H1 (cell line): Measurements from ENCODE around the gene FGFRL1. TPM values are rescaled to one million over a fixed set of nuclear protein-coding genes. Genes with fewer than 3 reads are reported as not detected.

Experiments used
- CTCF ChIA-PET: fragments of 300-600 bp; sonication (Branson Sonifier 250); formaldehyde crosslinking; loops from one replicate; lab custom pipeline; 2021; ENCODE audit not compliant: partially characterized antibody; lab: Charles Lee
- POLR2A ChIA-PET: fragments of 300-600 bp; sonication (Branson Sonifier 250); formaldehyde crosslinking; loops from one replicate; lab custom pipeline; 2021; ENCODE audit warnings: inconsistent platforms; ENCODE audit not compliant: partially characterized antibody; lab: Charles Lee
- DNase-seq, 2 experiments: peaks; one replicate each; pipeline versions ENCODE4 v3.0.0 to v3.0.0-alpha.2; 2010 to 2022; ENCODE audit warnings: low spot score in 2 of 2, low read depth in 1 of 2, mixed read lengths in 1 of 2
- FAIRE-seq: peaks from 2 replicates; lab custom pipeline; 2011; peaks lifted over from hg19 to GRCh38; lab: Jason Lieb, UNC
- H2AFZ ChIP-seq: 2 replicates; pipeline ENCODE4 v1.8.1; 2012; ENCODE audit warnings: low read length, inconsistent platforms
- H2AK5ac ChIP-seq: 2 replicates; pipeline ENCODE4 v1.6.1; 2013; ENCODE audit warnings: low read depth, low read length
- H2BK120ac ChIP-seq: replicated peaks from 2 replicates; pipeline ENCODE3; 2013; ENCODE audit warnings: low read depth, low read length, inconsistent platforms
- H2BK12ac ChIP-seq: 2 replicates; pipeline ENCODE4 v1.6.1; 2013; ENCODE audit warnings: low read depth, low read length
- H2BK15ac ChIP-seq: 2 replicates; pipeline ENCODE4 v1.6.1; 2013; ENCODE audit warnings: low read length
- H2BK20ac ChIP-seq: 2 replicates; pipeline ENCODE4 v1.6.1; 2013; ENCODE audit warnings: low read length
- H2BK5ac ChIP-seq: 2 replicates; pipeline ENCODE4 v1.6.1; 2013; ENCODE audit warnings: low read depth, low read length
- H3K14ac ChIP-seq: 2 replicates; pipeline ENCODE4 v1.6.1; 2013; ENCODE audit warnings: inconsistent platforms; ENCODE audit not compliant: insufficient read length
- H3K18ac ChIP-seq: 2 replicates; pipeline ENCODE4 v1.6.1; 2013; ENCODE audit warnings: low read length; ENCODE audit errors: extremely low read depth
- H3K23ac ChIP-seq: 2 replicates; pipeline ENCODE4 v1.6.1; 2013; ENCODE audit warnings: inconsistent platforms; ENCODE audit not compliant: insufficient read length
- H3K23me2 ChIP-seq: 2 replicates; pipeline ENCODE4 v1.6.1; 2013; ENCODE audit warnings: low read depth, low read length
- H3K27ac ChIP-seq: 2 replicates; pipeline ENCODE4 v1.6.1; 2011; ENCODE audit warnings: low read depth, low read length, inconsistent platforms
- H3K27me3 ChIP-seq, 4 experiments: replicated peaks in 1 of 4; 1 replicate in 1 of 4; 2 replicates in 3 of 4; pipeline versions ENCODE4 v1.6.1 to v1.8.1; 2011 to 2013; ENCODE audit warnings: low read length in 3 of 4, mild to moderate bottlenecking in 3 of 4, inconsistent platforms in 2 of 4, mixed read lengths in 2 of 4, moderate library complexity in 1 of 4; ENCODE audit not compliant: control insufficient read depth in 3 of 4, insufficient read depth in 3 of 4; ENCODE audit errors: extremely low read depth in 1 of 4
- H3K36me3 ChIP-seq, 4 experiments: 2 replicates each; pipeline versions ENCODE4 v1.6.1 to v1.8.1; 2011 to 2013; ENCODE audit warnings: mild to moderate bottlenecking in 4 of 4, low read length in 3 of 4, moderate library complexity in 2 of 4, control low read depth in 1 of 4, inconsistent platforms in 1 of 4; ENCODE audit not compliant: insufficient read depth in 4 of 4, control insufficient read depth in 2 of 4
- H3K4ac ChIP-seq: replicated peaks from 2 replicates; pipeline ENCODE3; 2013; ENCODE audit warnings: low read length, low read depth, mixed read lengths, inconsistent platforms; ENCODE audit not compliant: insufficient read length
- H3K4me1 ChIP-seq, 4 experiments: replicated peaks in 1 of 4; 1 replicate in 1 of 4; 2 replicates in 3 of 4; pipeline versions ENCODE4 v1.6.1 to v1.8.1; 2011 to 2013; ENCODE audit warnings: low read length in 3 of 4, inconsistent platforms in 2 of 4, mixed read lengths in 1 of 4; ENCODE audit not compliant: insufficient read depth in 4 of 4, control insufficient read depth in 3 of 4
- H3K4me2 ChIP-seq, 2 experiments: 2 replicates each; pipeline versions ENCODE4 v1.6.1 to v1.8.1; 2011 to 2013; ENCODE audit warnings: low read depth in 2 of 2, low read length in 2 of 2, control low read depth in 1 of 2, inconsistent platforms in 1 of 2, mild to moderate bottlenecking in 1 of 2; ENCODE audit not compliant: insufficient read depth in 1 of 2
- H3K4me3 ChIP-seq, 4 experiments: fragments of 200-600, 300-600 bp in 1 of 4; sonication (generic), shearing (Covaris generic), sonication (Bioruptor Twin) in 1 of 4; 2 replicates each; pipeline versions ENCODE4 v1.5.1 to v1.8.1; 2011 to 2016; ENCODE audit warnings: low read length in 4 of 4, low read depth in 3 of 4, control low read depth in 2 of 4, inconsistent platforms in 2 of 4, mild to moderate bottlenecking in 2 of 4, mixed read lengths in 1 of 4, moderate library complexity in 1 of 4; ENCODE audit not compliant: insufficient read depth in 2 of 4; ENCODE audit errors: extremely low read depth in 1 of 4
- H3K56ac ChIP-seq: replicated peaks from 2 replicates; pipeline ENCODE3; 2013; ENCODE audit warnings: low read depth, mild to moderate bottlenecking, mixed read lengths, low read length, inconsistent platforms; ENCODE audit not compliant: insufficient read length
- H3K79me1 ChIP-seq: 2 replicates; pipeline ENCODE4 v1.6.1; 2013; ENCODE audit warnings: low read depth, low read length, control low read depth
- H3K79me2 ChIP-seq, 2 experiments: 2 replicates each; pipeline versions ENCODE4 v1.6.1 to v1.8.1; 2012 to 2013; ENCODE audit warnings: low read length in 2 of 2, mild to moderate bottlenecking in 2 of 2, inconsistent platforms in 1 of 2; ENCODE audit not compliant: insufficient read depth in 2 of 2, control insufficient read depth in 1 of 2
- H3K9ac ChIP-seq, 4 experiments: replicated peaks in 1 of 4; 1 replicate in 1 of 4; 2 replicates in 3 of 4; pipeline versions ENCODE4 v1.6.1 to v1.8.1; 2011 to 2013; ENCODE audit warnings: low read depth in 3 of 4, low read length in 3 of 4, control low read depth in 2 of 4, mild to moderate bottlenecking in 2 of 4, moderate library complexity in 2 of 4, inconsistent platforms in 1 of 4; ENCODE audit errors: extremely low read depth in 1 of 4
- H3K9me3 ChIP-seq, 2 experiments: 2 replicates each; pipeline versions ENCODE4 v1.6.1 to v1.8.1; 2012 to 2013; ENCODE audit warnings: mild to moderate bottlenecking in 2 of 2, moderate library complexity in 2 of 2, control low read depth in 1 of 2, inconsistent platforms in 1 of 2, low read depth in 1 of 2, low read length in 1 of 2, mixed read lengths in 1 of 2; ENCODE audit not compliant: insufficient read depth in 2 of 2
- H4K20me1 ChIP-seq, 2 experiments: replicated peaks in 1 of 2; 2 replicates each; pipeline versions ENCODE3 to v1.8.1; 2011 to 2013; ENCODE audit warnings: inconsistent platforms in 2 of 2, low read length in 2 of 2, mild to moderate bottlenecking in 1 of 2; ENCODE audit not compliant: insufficient read depth in 2 of 2, control insufficient read depth in 1 of 2
- H4K5ac ChIP-seq: 2 replicates; pipeline ENCODE4 v1.6.1; 2013; ENCODE audit warnings: low read length, low read depth, mixed read lengths, inconsistent platforms; ENCODE audit not compliant: insufficient read length
- H4K8ac ChIP-seq: 2 replicates; pipeline ENCODE4 v1.8.0; 2013; ENCODE audit warnings: mild to moderate bottlenecking, moderate library complexity, low read length, inconsistent platforms; ENCODE audit not compliant: insufficient read depth; ENCODE audit errors: extremely low read depth
- H4K91ac ChIP-seq: replicated peaks from 2 replicates; pipeline ENCODE3; 2013; ENCODE audit warnings: low read length, mixed read lengths, inconsistent platforms; ENCODE audit not compliant: insufficient read length
- CHD1 ChIP-seq: IDR thresholded peaks from 2 replicates; pipeline ENCODE4 v1.6.1; 2012; ENCODE audit warnings: low read depth, low read length, improper control_type of control experiment
- CTBP2 ChIP-seq: IDR thresholded peaks from 2 replicates; pipeline ENCODE4 v1.7.0; 2011; ENCODE audit warnings: borderline replicate concordance, mild to moderate bottlenecking, moderate library complexity, mixed read lengths, low read length; ENCODE audit not compliant: insufficient read depth, insufficient read length
- KDM4A ChIP-seq: IDR thresholded peaks from one replicate; pipeline ENCODE4 v1.7.1; 2012; ENCODE audit warnings: low read depth, mild to moderate bottlenecking, moderate library complexity, low read length, inconsistent platforms; ENCODE audit not compliant: severe bottlenecking
- RAD21 ChIP-seq, 2 experiments: IDR thresholded peaks in 1 of 2; conservative IDR thresholded peaks in 1 of 2; 2 replicates each; pipeline ENCODE4 v1.6.1; 2011; ENCODE audit warnings: low read depth in 2 of 2, low read length in 2 of 2, improper control_type of control experiment in 1 of 2, inconsistent platforms in 1 of 2, mild to moderate bottlenecking in 1 of 2, moderate library complexity in 1 of 2
- ZNF274 ChIP-seq: IDR thresholded peaks from 2 replicates; pipeline ENCODE4 v1.7.0; 2012; ENCODE audit warnings: low read length, borderline replicate concordance; ENCODE audit errors: extremely low read depth
- WGBS, 2 experiments: shearing (Covaris generic) in 1 of 2; methylation state at CpG; one replicate each; pipeline versions ENCODE4 v1.1.6 to v1.1.7; 2013 to 2015; ENCODE audit warnings: low lambda C conversion rate in 2 of 2, mixed read lengths in 2 of 2, inconsistent platforms in 1 of 2, low coverage in 1 of 2, missing lambda C conversion rate in 1 of 2; ENCODE audit not compliant: insufficient replicate concordance in 2 of 2, insufficient coverage in 1 of 2, insufficient read length in 1 of 2; ENCODE audit errors: extremely low coverage in 1 of 2, missing lambda C conversion rate in 1 of 2; 5-methylcytosine and 5-hydroxymethylcytosine counted together
- polyA plus RNA-seq, 7 experiments: library from polyadenylated mRNA; depleted of rRNA in 3 of 7; stranded (reverse) in 5 of 7; unstranded in 2 of 7; fragments of >200 nt in 5 of 7; fragments of 200-250 nt in 2 of 7; gene quantifications; 1 replicate in 5 of 7; 2 replicates in 1 of 7; 4 replicates in 1 of 7; pipeline versions ENCODE4 v1.2.1 to v1.2.3, GENCODE V29; 2011 to 2013; ENCODE audit warnings: missing spikeins in 2 of 7, mixed read lengths in 2 of 7
- total RNA-seq: library from RNA; stranded (reverse); fragmentation: NEBNext Ultra II Directional; extraction: Animal tissue kit (Norgen Biotek cat#: 25700); gene quantifications from 2 replicates; pipeline ENCODE4 v1.2.1, GENCODE V29; 2021
- TF ChIP-seq, protein P1 (sequence below): IDR thresholded peaks from 2 replicates; pipeline ENCODE4 v1.6.1; 2011; ENCODE audit warnings: low read depth, mild to moderate bottlenecking, low read length; ENCODE audit not compliant: insufficient read depth

The FGFRL1 gene
- total and polyA plus RNA-seq, 2 of the 8 experiments (the other 6 are each of a cell fraction or from before 2014, with no cell fraction given): 18.9 to 34.6 TPM

DNA sequence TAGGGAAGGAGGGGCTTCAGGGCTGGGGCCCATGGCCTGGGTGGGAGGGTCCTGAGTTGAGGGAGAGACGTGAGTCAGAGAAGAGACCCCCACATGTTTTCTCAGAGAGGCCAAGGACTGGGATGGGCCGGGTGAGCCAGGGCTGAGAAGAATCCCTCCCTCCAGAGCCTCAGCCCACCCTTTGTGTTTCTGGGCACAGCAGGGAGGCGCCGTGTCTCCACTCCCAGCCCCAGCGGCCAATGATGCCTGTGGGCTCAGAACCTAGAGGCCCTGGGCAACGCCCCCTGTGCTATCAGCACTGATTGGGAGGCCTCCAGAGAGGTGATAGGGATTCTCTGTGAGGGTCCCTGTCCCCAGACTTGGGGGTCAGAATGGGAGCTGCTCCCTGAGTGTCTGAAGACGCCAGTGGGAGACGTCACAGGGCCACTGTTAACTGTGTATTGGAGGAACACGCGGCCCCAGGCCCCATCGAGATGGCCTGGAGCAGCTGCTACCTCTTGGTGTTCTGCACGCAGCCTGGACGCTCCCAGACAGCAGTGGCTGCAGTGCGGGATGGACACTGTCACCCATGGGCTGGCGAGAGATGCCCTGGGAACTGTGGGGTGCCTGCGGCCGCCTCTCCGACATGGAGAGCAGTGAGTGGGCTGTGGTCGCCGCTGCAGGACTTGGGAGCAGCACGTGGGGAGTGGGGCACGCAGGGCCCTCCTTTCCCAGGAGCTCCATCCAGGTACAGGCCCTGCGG lies 8.5 kb downstream of the FGFRL1 start:
- 79% methylated on average over 21 of the region's 23 CpGs; no CpG with 5 or more reads in 1 of the 2 experiments for WGBS, 2 experiments
- Histone ChIP-seq H2BK12ac (no peak overlapping the region), H4K8ac (peak overlapping the region; percentile 85; the same call in 1 of the 2 replicates), H2BK120ac (no peak overlapping the region), H2BK20ac (no peak overlapping the region), H3K23me2 (no peaks in the 10 kb centered on the region), H3K4ac (no peak overlapping the region), H3K27me3 (no peaks in the 10 kb centered on the region), H2BK5ac (no peak overlapping the region), H4K91ac (no peak overlapping the region), H3K23ac (no peak overlapping the region), H3K56ac (no peak overlapping the region), H3K4me3 (no peak overlapping the region), H3K9me3 (no peaks in the 10 kb centered on the region), H3K14ac (no peak overlapping the region), H2BK15ac (no peak overlapping the region), H2AK5ac (0 out of 2 replicates have a peak overlapping the region, but pooled peaks have one; percentile 8), H3K36me3 (no peaks in the 10 kb centered on the region; a peak in 1 of 8 replicates), H3K79me1 (peaks cover 6% of the 10 kb centered on the region), H3K9ac (no peak overlapping the region), H3K4me2 (no peak overlapping the region), H3K79me2 (no peaks in the 10 kb centered on the region), H4K5ac (no peak overlapping the region), H4K20me1 (peaks cover 2 to 15% of the 10 kb centered on the region in 2 experiments), H2AFZ (no peak overlapping the region), H3K4me1 (peaks cover 0 to 6% (median 2%) of the 10 kb centered on the region in 4 experiments; a peak in 4 of 7 replicates), H3K27ac (no peak overlapping the region), H3K18ac (no peak overlapping the region)
- TF ChIP-seq CTBP2 (no peak), KDM4A (no peak), ZNF274 (no peak), CHD1 (no peak), RAD21 (IDR thresholded peaks at IDR 0.05 in 1 of 2, conservative IDR thresholded peaks at IDR 0.05 in 1 of 2; ENCODE audit: low read depth in 2 of 2, low read length in 2 of 2) (no peak)
- TF ChIP-seq, protein P1, sequence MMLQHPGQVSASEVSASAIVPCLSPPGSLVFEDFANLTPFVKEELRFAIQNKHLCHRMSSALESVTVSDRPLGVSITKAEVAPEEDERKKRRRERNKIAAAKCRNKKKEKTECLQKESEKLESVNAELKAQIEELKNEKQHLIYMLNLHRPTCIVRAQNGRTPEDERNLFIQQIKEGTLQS: no peak
- CTCF ChIA-PET: no interaction called here
- FAIRE-seq (no peak), DNase-seq (no peak)
- POLR2A ChIA-PET: no interaction called here
